Sigmoid colon (tissue), 4 donors: ENCODE measurements around the gene ZBED4.

ENCODE experiments used
- POLR2A ChIP-seq, 2 donors: fragments of 450-650 bp; IDR thresholded peaks; one replicate each; pipeline ENCODE4 v1.6.1; 2016; ENCODE audit warnings: antibody characterized with exemption in 2 of 2, mild to moderate bottlenecking in 2 of 2, moderate library complexity in 2 of 2
- POLR2AphosphoS5 ChIP-seq, 4 donors: sonication (generic); formaldehyde crosslinking; IDR thresholded peaks; one replicate each; pipeline ENCODE4 v1.6.1; 2017; ENCODE audit warnings: antibody characterized with exemption in 4 of 4
- TF ChIP-seq, protein P1 (sequence below), 4 experiments: fragments of 450-650 bp in 3 of 4; fragments of 200-600 bp in 1 of 4; IDR thresholded peaks; one replicate each; pipeline ENCODE4 v1.5.1; 2016 to 2019; ENCODE audit warnings: antibody characterized with exemption in 4 of 4, mild to moderate bottlenecking in 3 of 4, moderate library complexity in 2 of 4

DNA sequence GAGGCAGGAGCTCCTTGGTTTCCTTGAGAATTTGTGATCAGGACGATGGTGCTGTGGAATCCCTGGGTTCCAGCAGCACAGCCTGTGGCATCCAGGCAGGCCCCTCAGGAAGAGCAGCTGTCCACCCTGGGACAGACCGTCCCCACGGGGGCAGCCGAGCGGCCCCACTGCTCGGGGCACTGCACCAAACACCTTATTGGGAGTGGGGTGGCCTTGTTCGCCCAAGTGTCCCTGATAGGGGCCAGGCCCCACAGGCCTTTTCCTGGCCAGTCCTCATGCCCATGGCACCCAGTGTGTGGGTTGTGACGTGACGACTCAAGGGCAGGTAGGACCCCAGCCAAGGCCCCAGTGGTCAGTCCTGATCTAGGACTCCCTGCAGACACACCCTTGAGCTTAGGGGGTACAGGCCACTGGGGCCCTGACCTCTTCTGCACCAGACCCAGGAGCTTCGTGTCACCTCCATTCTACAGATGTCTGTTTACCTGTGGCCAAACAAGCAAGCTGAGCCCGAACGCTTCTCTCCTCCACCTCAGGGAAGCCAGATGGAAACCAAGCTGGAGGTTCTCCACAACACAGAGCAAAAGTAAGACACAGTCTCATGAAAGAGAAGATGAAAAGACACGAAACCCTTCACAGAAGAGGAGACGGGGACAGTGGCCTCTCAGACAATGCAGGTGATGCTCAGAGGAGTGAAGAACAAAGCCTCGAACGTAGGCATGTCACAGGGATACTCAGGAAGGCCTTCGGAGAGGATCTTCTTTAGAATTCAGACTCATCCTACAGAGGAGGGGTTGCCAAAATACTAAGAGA, 24.4 kb upstream of the ZBED4 start:
- TF ChIP-seq, protein P1, sequence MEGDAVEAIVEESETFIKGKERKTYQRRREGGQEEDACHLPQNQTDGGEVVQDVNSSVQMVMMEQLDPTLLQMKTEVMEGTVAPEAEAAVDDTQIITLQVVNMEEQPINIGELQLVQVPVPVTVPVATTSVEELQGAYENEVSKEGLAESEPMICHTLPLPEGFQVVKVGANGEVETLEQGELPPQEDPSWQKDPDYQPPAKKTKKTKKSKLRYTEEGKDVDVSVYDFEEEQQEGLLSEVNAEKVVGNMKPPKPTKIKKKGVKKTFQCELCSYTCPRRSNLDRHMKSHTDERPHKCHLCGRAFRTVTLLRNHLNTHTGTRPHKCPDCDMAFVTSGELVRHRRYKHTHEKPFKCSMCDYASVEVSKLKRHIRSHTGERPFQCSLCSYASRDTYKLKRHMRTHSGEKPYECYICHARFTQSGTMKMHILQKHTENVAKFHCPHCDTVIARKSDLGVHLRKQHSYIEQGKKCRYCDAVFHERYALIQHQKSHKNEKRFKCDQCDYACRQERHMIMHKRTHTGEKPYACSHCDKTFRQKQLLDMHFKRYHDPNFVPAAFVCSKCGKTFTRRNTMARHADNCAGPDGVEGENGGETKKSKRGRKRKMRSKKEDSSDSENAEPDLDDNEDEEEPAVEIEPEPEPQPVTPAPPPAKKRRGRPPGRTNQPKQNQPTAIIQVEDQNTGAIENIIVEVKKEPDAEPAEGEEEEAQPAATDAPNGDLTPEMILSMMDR (IDR thresholded peaks at IDR 0.05), result no peak
- TF ChIP-seq POLR2A (IDR thresholded peaks at IDR 0.05), result no peak
- no peak for TF ChIP-seq POLR2AphosphoS5 (IDR thresholded peaks at IDR 0.05)
